ENCODE results near the gene VKORC1.
A peak's percentile ranks its signal among the peaks of the same experiment; 100 is the strongest.

VKORC1 gene

DNA sequence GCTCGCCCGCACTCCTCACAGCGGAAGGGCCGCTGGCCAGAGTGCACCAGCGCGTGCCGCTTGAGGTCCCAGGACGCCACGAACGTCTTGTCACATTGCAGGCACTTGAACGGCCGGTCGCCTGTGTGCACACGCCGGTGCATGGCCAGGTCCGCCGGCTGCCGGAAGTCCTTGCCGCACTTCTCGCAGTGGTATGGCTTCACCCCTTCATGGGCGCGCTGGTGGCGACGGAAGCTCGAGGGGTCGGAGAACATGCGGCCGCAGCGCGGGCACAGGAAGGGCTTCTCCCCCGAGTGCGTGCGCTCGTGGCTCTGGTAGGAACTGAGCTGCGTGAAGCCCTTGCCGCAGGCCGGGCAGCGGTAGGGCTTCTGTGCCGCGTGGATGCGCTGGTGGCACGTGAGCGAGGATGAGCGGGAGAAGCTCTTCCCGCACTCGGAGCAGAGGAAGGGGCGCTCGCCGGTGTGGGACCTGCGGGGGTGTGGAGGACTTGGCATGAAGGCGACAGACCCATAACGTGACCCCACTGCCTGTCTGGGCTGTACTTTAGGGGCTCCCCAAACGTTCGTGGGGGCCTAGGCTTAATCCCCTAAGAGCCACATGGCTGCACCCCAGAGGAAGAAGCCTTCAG lies 32.7 kb downstream of the VKORC1 start:
- no peak for DNase-seq

DNA sequence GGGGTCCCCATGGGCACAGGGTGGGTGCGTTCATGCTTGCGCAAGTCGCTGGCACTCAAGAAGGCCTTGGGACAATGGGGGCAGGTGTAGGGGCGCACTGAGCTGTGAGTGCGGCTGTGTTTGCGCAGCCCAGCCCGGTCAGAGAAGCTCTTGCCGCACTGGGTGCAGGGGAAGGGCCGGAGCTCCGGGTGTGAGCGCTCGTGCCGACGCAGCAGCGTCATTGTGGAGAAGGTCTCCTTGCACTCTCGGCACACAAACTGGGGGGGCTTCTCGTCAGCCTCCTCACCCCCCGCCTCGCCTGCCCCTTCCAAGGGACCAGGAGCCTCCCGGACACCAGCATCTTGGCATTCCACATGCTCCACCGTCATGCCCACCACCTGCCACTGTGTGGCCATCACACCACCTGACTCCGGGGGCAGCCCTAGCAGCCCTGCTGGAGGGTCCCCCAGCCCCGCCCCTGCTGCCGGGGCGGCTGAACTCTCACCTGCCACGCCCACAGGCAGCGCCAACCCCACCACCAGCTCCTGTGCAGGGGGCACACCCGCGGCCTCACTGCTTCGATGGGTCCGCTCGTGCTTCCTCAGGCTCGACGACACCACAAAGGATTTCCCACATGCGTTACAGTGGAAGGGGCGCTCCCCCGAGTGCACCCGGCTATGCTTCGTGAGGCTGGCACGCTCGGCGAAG lies 33.3 kb downstream of the VKORC1 start:
- no peak for DNase-seq

GRCh38 chr16:31055613-31056012 lies 39.0 kb downstream of the VKORC1 start:
- DNase-seq: no peak

- peak; percentile 95 for DNase-seq
These were observed 42.5 kb downstream of the VKORC1 start for GRCh38 chr16:31052114-31052513.

GRCh38 chr16:31050280-31051030 lies 44.1 kb downstream of the VKORC1 start:
- no peak for DNase-seq

GRCh38 chr16:31043898-31044481 lies 50.6 kb downstream of the VKORC1 start:
- DNase-seq: no peak

- DNase-seq: no peak
These were observed 51.2 kb downstream of the VKORC1 start for GRCh38 chr16:31043352-31043751.

DNA sequence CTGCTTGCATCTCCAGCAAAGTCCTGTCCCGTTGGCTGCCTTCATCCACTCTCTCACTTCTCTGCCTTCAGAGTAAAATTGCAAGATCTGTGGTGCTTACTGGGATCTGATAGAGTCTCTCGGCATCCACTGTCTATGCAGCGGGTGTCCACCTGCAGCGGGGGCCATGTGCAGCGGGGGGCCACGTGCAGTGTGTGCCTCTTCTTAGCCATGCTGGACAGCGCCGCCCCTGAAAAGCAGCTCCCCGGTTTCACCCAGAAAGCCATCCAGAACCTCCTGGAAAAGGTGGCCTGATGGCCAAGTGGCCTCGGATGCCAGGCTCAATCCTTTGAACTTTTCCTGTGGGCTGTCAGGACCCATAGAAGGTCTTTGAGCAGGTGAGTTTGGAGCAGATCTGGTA lies 51.7 kb downstream of the VKORC1 start:
- DNase-seq: no peak

Measured in fibroblast of skin of back (primary cell).